IMR-90 (cell line): Measurements from ENCODE around the gene GIPR. TPM values are rescaled to one million over a fixed set of nuclear protein-coding genes. Genes with fewer than 3 reads are reported as not detected.

Source experiments
- ATAC-seq: fragments of 200-7000 bp; cut with Tn5 transposase; 2 replicates; pipeline ENCODE4 v1.9.1; 2020; ENCODE audit warnings: low read depth, mild to moderate bottlenecking, moderate library complexity
- BruUV-seq: library from RNA; stranded (reverse); fragments of 400-500 nt; replicated peaks from 2 replicates; lab custom pipeline; 2021; lab: Mats Ljungman, UMichigan
- CTCF ChIA-PET: fragments of 300-600 bp; formaldehyde crosslinking; extraction: SDS; loops from one replicate; lab custom pipeline; 2021; ENCODE audit warnings: antibody characterized with exemption; lab: Yijun Ruan, JAX
- POLR2A ChIA-PET: fragments of 300-600 bp; sonication (Branson Sonifier 250); formaldehyde crosslinking; loops from one replicate; lab custom pipeline; 2022; ENCODE audit warnings: antibody characterized with exemption; ENCODE audit not compliant: unreplicated experiment; lab: Charles Lee
- DNase-seq: peaks from one replicate; pipeline ENCODE4 v3.0.0; 2013
- H2AFZ ChIP-seq: replicated peaks from 2 replicates; pipeline ENCODE3; 2013; ENCODE audit warnings: low read length, mild to moderate bottlenecking; ENCODE audit not compliant: poor library complexity
- H2AK5ac ChIP-seq: 2 replicates; pipeline ENCODE4 v1.6.1; 2013; ENCODE audit warnings: low read depth, low read length, inconsistent platforms
- H2AK9ac ChIP-seq: replicated peaks from 2 replicates; pipeline ENCODE3; 2013; ENCODE audit warnings: mild to moderate bottlenecking, low read depth, low read length, moderate library complexity; ENCODE audit not compliant: poor library complexity
- H2BK120ac ChIP-seq: 2 replicates; pipeline ENCODE4 v1.6.1; 2013; ENCODE audit warnings: low read depth, low read length, inconsistent platforms
- H2BK15ac ChIP-seq: 3 replicates; pipeline ENCODE4 v1.6.1; 2013; ENCODE audit warnings: low read depth, low read length, inconsistent platforms
- H2BK20ac ChIP-seq: 2 replicates; pipeline ENCODE4 v1.6.1; 2013; ENCODE audit warnings: low read depth, mild to moderate bottlenecking, inconsistent platforms, low read length, moderate library complexity
- H2BK5ac ChIP-seq: 2 replicates; pipeline ENCODE4 v1.6.1; 2013; ENCODE audit warnings: mild to moderate bottlenecking, low read depth, low read length, inconsistent platforms; ENCODE audit not compliant: poor library complexity, severe bottlenecking
- H3K14ac ChIP-seq: replicated peaks from 2 replicates; pipeline ENCODE4 v1.6.1; 2013; ENCODE audit warnings: low read depth, low read length, inconsistent platforms
- H3K18ac ChIP-seq: 2 replicates; pipeline ENCODE4 v1.6.1; 2013; ENCODE audit warnings: low read depth, low read length, control low read depth
- H3K23ac ChIP-seq: 2 replicates; pipeline ENCODE4 v1.6.1; 2013; ENCODE audit warnings: low read depth, low read length, inconsistent platforms
- H3K27ac ChIP-seq: 2 replicates; pipeline ENCODE4 v1.5.1; 2013; ENCODE audit warnings: mild to moderate bottlenecking, control low read depth, low read length; ENCODE audit not compliant: insufficient read depth
- H3K27me3 ChIP-seq: 2 replicates; pipeline ENCODE4 v1.6.1; 2013; ENCODE audit warnings: low read length; ENCODE audit not compliant: control insufficient read depth, insufficient read depth
- H3K36me3 ChIP-seq: 2 replicates; pipeline ENCODE4 v1.6.1; 2013; ENCODE audit warnings: low read length, mixed read lengths; ENCODE audit not compliant: control insufficient read depth, insufficient read depth
- H3K4ac ChIP-seq: 2 replicates; pipeline ENCODE4 v1.6.1; 2013; ENCODE audit warnings: low read depth, low read length, inconsistent platforms
- H3K4me1 ChIP-seq: 2 replicates; pipeline ENCODE4 v1.6.1; 2013; ENCODE audit warnings: low read length, mixed read lengths; ENCODE audit not compliant: control insufficient read depth, insufficient read depth
- H3K4me2 ChIP-seq: 2 replicates; pipeline ENCODE4 v1.6.1; 2013; ENCODE audit warnings: low read depth, mild to moderate bottlenecking, control low read depth, low read length, moderate library complexity
- H3K4me3 ChIP-seq: 2 replicates; pipeline ENCODE4 v1.5.1; 2013; ENCODE audit warnings: low read depth, mild to moderate bottlenecking, control low read depth, low read length, moderate library complexity; ENCODE audit not compliant: insufficient read depth
- H3K56ac ChIP-seq: 2 replicates; pipeline ENCODE4 v1.6.1; 2013; ENCODE audit warnings: low read length, inconsistent platforms; ENCODE audit not compliant: insufficient read depth; ENCODE audit errors: extremely low read depth
- H3K79me1 ChIP-seq, 2 experiments: 2 replicates each; pipeline ENCODE4 v1.6.1; 2013; ENCODE audit warnings: low read length in 2 of 2, inconsistent platforms in 1 of 2, low read depth in 1 of 2
- H3K9ac ChIP-seq: 2 replicates; pipeline ENCODE4 v1.6.1; 2013; ENCODE audit warnings: low read depth, low read length, control low read depth
- H3K9me1 ChIP-seq: 2 replicates; pipeline ENCODE4 v1.6.1; 2013; ENCODE audit warnings: low read length, inconsistent platforms; ENCODE audit not compliant: insufficient read depth
- H3K9me3 ChIP-seq: 2 replicates; pipeline ENCODE4 v1.6.1; 2013; ENCODE audit warnings: low read length; ENCODE audit not compliant: control insufficient read depth, insufficient read depth
- H4K20me1 ChIP-seq: 2 replicates; pipeline ENCODE4 v1.6.1; 2013; ENCODE audit warnings: low read length, inconsistent platforms; ENCODE audit not compliant: insufficient read depth
- H4K5ac ChIP-seq: 2 replicates; pipeline ENCODE4 v1.6.1; 2013; ENCODE audit warnings: mild to moderate bottlenecking, low read depth, low read length, control low read depth
- H4K8ac ChIP-seq, 2 experiments: 2 replicates each; pipeline ENCODE4 v1.6.1; 2013; ENCODE audit warnings: low read depth in 2 of 2, low read length in 2 of 2, control low read depth in 1 of 2, inconsistent platforms in 1 of 2
- H4K91ac ChIP-seq: 2 replicates; pipeline ENCODE4 v1.6.1; 2013; ENCODE audit warnings: low read depth, low read length, inconsistent platforms; ENCODE audit not compliant: insufficient read depth
- SMC3 ChIP-seq: fragments of 150-350 bp; IDR thresholded peaks from 2 replicates; pipeline ENCODE4 v1.6.1; 2016; ENCODE audit warnings: low read depth, mild to moderate bottlenecking, antibody characterized with exemption, low read length, moderate library complexity
- WGBS, 2 experiments: methylation state at CpG; one replicate each; pipeline versions ENCODE4 v1.1.5 to v1.1.7; 2013; ENCODE audit warnings: missing lambda C conversion rate in 2 of 2; ENCODE audit not compliant: insufficient read length in 1 of 2; ENCODE audit errors: extremely low coverage in 2 of 2; 5-methylcytosine and 5-hydroxymethylcytosine counted together
- dilution Hi-C: fragments of 300-500 bp; cut with HindIII; formaldehyde crosslinking; loops from one replicate; pipeline ENCODE4 v1.14.3; 2018; ENCODE audit warnings: low sequenced_read_pairs; ENCODE audit not compliant: unreplicated experiment
- in situ Hi-C: fragments of 300-500 bp; cut with MboI; formaldehyde crosslinking; loops from 3 replicates; pipeline ENCODE4 v1.14.3; 2019; ENCODE audit warnings: low sequenced_read_pairs, inconsistent platforms, mixed read lengths
- intact Hi-C: fragments of 100-400 bp; cut with micrococcal nuclease; formaldehyde crosslinking; loops from 2 replicates; pipeline ENCODE4 v1.10.0; 2022
- polyA plus RNA-seq, 3 experiments: library from polyadenylated mRNA; depleted of rRNA; stranded (reverse); fragments of >200 nt; gene quantifications; 2 replicates each; pipeline ENCODE4 v1.2.3, GENCODE V29; 2012; ENCODE audit warnings: low replicate concordance in 1 of 3
- total RNA-seq: library from RNA; depleted of rRNA; stranded (reverse); fragments of >200 nt; gene quantifications from 2 replicates; pipeline ENCODE4 v1.2.3, GENCODE V29; 2012

Gene GIPR
- total and polyA plus RNA-seq, 2 of the 4 experiments (the other 2 are of a cell fraction): 0.18 to 1.2 TPM

GRCh38 chr19:45641274-45642105 lies 26.5 kb upstream of the GIPR start:
- H3K9ac ChIP-seq: peak overlapping the region; percentile 22
- no peak for ATAC-seq
- BruUV-seq: no TSS peak

More at GRCh38 chr19:45641274-45642105, 26.5 kb upstream of the GIPR start:
- H2AK9ac ChIP-seq: peak overlapping the region; percentile 96
- intact Hi-C loops (loop anchor here (1.0 to 5.0 kb wide), 4 partner anchors 34 to 214 kb away; partner anchors contain the start of genes OPA3 and VASP), dilution Hi-C loops (no loop called here), in situ Hi-C loops (loop anchor here (10.0 kb wide), 1 partner anchor 117 kb away; no protein-coding TSS in a partner anchor)
- no peak overlapping the region; the same call in 1 of the 2 replicates for H3K18ac ChIP-seq
- peak overlapping the region; percentile 37; the same call in 1 of the 2 replicates for H2BK20ac ChIP-seq
- H3K4me2 ChIP-seq: peak overlapping the region; percentile 62
- peak overlapping the region; percentile 51 for H4K91ac ChIP-seq
- CTCF ChIA-PET: interaction anchor here (0.6 to 2.5 kb wide), 13 partner anchors 9 to 163 kb away, joined by 3 to 10 read pairs (median 4); no protein-coding TSS in a partner anchor
- H2AFZ ChIP-seq: peak overlapping the region; percentile 97
- H4K20me1 ChIP-seq: peaks cover 3% of the 10 kb centered on the region; the same call in 1 of the 2 replicates
- no peak for TF ChIP-seq SMC3
- H3K14ac ChIP-seq: peak overlapping the region; percentile 56; the same call in 1 of the 2 replicates
- H3K4ac ChIP-seq: peak overlapping the region; percentile 64
- WGBS, 2 experiments: 3% methylated on average over 15 of the region's 40 CpGs; no CpG with 5 or more reads in 1 of the 2 experiments
- peak overlapping the region; percentile 18 for H3K4me3 ChIP-seq
- peak overlapping the region; percentile 66 for H4K5ac ChIP-seq
- H3K56ac ChIP-seq: no peak overlapping the region; the same call in 1 of the 2 replicates
- peak overlapping the region; percentile 77; the same call in 1 of the 2 replicates for H3K23ac ChIP-seq
- H3K36me3 ChIP-seq: no peaks in the 10 kb centered on the region
- H4K8ac ChIP-seq: peak overlapping the region; percentile 52 to 84
- peak; percentile 41 for DNase-seq
- peak overlapping the region; percentile 73 for H2AK5ac ChIP-seq
- H3K4me1 ChIP-seq: peaks cover 18% of the 10 kb centered on the region
- H3K79me1 ChIP-seq: peaks cover 10 to 35% of the 10 kb centered on the region in 2 experiments
- H3K9me3 ChIP-seq: no peaks in the 10 kb centered on the region
- H3K27ac ChIP-seq: peak overlapping the region; percentile 31; the same call in 1 of the 2 replicates
- 0 out of 3 replicates have a peak overlapping the region, but pooled peaks have one; percentile 48 for H2BK15ac ChIP-seq
- H2BK120ac ChIP-seq: peak overlapping the region; percentile 75
- no peaks in the 10 kb centered on the region for H3K9me1 ChIP-seq
- POLR2A ChIA-PET: no interaction called here
- peak overlapping the region; percentile 66 for H2BK5ac ChIP-seq
- H3K27me3 ChIP-seq: no peaks in the 10 kb centered on the region
